Retinal pigment epithelial cell (primary cell): ENCODE results near the gene WBP11.

Experiments
- DNase-seq: peaks from one replicate; pipeline ENCODE4 v3.0.0-alpha.2; 2010; ENCODE audit warnings: low read depth
- H3K4me3 ChIP-seq: 2 replicates; pipeline ENCODE4 v1.5.1; 2011; ENCODE audit warnings: mild to moderate bottlenecking, low read length, control low read depth, moderate library complexity
- TF ChIP-seq, protein P1 (sequence below): conservative IDR thresholded peaks from 2 replicates; pipeline ENCODE4 v1.5.1; 2011; ENCODE audit warnings: low read depth, low read length, control low read depth, inconsistent platforms

Gene WBP11

DNA sequence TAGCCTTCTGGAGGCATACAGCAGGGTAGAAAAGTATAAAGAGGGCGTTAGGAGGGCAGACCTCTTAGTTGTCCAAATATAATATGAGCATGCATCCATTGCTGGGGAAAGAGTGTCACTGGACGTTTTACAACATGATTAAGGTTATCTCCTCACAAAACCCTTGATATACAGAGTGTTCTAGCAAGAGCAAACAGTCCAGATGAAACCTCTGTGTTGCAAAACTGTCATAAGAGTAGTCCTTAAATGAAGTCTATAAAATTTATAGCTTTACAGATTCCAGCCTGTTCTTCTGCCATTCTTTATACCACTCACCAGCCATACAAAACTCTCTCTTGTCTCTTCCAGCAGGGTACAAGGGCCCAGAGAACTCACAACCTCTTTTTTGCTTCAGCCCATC lies 21.7 kb downstream of the WBP11 start:
- no peak overlapping the region for H3K4me3 ChIP-seq
- DNase-seq, result no peak

DNA sequence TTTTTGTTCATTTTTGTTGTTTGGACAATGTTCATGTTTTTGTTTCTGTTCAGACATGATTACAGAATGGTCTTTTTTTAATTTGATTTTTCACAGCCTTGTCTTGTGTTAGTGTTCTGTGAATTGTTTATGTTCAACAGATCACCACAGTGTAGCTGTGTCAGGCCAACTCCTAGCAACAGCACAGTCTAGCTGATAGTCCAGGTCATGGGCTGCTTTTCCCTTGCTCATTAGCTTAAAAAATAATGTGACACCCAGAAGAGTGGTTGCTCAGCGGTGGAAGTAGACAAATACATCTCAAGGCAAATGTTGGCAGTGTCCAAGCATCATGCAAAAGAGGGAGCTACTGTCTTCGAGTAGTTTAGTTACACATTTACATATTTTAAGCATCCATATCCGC lies 22.4 kb downstream of the WBP11 start:
- no peak for DNase-seq
- TF ChIP-seq, protein P1, sequence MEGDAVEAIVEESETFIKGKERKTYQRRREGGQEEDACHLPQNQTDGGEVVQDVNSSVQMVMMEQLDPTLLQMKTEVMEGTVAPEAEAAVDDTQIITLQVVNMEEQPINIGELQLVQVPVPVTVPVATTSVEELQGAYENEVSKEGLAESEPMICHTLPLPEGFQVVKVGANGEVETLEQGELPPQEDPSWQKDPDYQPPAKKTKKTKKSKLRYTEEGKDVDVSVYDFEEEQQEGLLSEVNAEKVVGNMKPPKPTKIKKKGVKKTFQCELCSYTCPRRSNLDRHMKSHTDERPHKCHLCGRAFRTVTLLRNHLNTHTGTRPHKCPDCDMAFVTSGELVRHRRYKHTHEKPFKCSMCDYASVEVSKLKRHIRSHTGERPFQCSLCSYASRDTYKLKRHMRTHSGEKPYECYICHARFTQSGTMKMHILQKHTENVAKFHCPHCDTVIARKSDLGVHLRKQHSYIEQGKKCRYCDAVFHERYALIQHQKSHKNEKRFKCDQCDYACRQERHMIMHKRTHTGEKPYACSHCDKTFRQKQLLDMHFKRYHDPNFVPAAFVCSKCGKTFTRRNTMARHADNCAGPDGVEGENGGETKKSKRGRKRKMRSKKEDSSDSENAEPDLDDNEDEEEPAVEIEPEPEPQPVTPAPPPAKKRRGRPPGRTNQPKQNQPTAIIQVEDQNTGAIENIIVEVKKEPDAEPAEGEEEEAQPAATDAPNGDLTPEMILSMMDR, result no peak
- H3K4me3 ChIP-seq, result no peak overlapping the region

More for the DNA sequence above, 21.7 kb downstream of the WBP11 start:
- TF ChIP-seq, protein P1, result no peak

DNA sequence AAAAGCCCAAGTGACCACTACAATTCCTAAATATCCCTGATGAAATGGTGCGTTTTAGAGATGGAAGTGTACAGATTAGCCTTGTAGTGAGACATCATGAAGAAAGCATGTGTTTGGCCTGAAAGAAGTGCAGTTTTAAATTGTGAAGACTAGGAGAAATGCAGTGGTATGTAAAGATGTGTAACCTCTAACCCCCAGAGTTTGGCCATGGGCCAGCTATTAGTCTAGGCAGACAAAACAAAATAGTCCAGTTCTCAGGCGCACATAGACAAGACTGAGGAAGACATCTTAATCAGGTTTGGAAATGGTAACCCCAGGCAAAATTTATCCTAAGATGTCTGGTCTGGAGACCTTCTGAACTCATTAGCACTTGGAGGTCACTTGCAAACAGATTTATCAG lies 23.4 kb downstream of the WBP11 start:
- TF ChIP-seq, protein P1, result no peak
- H3K4me3 ChIP-seq, result no peak overlapping the region
- no peak for DNase-seq

DNA sequence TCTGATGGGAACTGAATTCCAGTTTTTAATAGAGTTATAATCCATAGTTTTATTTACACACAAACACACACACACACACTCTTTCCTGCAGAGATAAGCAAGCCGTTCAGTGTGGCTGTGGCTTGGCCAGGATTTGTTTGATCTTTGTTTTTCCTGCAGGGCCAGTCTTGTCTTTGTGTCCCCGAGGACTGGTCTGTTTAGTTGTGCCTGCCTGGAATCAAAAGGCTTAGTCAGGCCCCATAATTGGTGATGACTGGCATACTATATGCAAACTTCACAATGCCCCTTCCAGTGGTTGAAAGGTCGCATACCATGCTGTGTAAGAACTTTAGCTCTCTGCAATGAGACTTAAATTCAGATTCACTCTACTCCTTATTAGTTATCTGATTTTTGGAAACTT lies 26.0 kb downstream of the WBP11 start:
- TF ChIP-seq, protein P1, result no peak
- H3K4me3 ChIP-seq, result no peak overlapping the region
- no peak for DNase-seq

DNA sequence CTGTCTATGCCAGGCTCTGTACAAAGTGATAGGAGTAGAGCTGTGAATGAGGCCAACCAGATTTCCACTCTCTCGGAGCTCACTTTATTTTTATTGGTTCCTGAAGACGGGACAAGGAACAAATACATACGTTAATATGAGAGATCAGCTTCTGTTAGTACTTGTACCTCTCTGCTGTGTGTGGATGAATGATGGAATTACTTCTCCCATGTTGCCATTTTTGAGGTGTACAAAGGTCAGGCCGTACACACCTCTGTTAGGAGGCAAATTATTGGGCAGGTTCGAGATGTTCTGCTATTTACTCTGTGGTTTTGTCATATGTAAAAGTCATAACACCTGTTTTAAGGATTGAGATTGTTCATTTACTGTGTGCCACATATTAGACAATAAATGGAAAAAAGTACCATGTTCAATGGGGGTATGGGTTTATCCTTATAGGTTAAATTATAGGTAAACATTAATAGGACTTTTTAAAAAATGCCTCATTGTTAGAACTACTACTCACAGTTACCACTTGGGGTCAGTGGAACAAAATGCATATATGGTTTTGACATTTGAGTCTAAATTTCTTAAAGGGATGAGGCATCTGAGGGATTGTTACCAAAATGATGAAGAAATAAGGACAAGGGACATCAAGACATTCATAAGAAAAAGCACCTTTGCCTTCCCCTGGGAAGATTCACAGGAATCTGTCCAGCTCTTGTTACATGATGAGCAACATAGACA lies 26.9 kb downstream of the WBP11 start:
- no peak overlapping the region for H3K4me3 ChIP-seq
- no peak for DNase-seq
- TF ChIP-seq, protein P1, result peak; percentile 23

DNA sequence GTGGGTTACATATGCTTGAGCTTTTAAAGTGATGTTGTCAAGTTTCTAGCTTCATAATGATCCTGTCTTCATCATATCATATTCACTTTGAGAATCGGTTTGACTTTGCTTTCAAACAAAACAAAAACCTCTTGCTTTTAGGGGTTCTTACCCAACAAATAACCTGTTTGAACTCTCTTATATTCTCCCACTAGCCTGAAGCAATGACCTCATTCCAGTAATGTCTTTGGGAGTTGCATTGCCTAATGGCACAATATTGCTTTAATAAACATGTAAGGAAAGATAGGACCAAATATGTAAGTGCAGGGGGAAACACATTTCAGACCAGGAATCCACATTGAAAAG lies 27.7 kb downstream of the WBP11 start:
- no peak for DNase-seq
- TF ChIP-seq, protein P1, result no peak
- H3K4me3 ChIP-seq, result peak overlapping the region; percentile 87

DNA sequence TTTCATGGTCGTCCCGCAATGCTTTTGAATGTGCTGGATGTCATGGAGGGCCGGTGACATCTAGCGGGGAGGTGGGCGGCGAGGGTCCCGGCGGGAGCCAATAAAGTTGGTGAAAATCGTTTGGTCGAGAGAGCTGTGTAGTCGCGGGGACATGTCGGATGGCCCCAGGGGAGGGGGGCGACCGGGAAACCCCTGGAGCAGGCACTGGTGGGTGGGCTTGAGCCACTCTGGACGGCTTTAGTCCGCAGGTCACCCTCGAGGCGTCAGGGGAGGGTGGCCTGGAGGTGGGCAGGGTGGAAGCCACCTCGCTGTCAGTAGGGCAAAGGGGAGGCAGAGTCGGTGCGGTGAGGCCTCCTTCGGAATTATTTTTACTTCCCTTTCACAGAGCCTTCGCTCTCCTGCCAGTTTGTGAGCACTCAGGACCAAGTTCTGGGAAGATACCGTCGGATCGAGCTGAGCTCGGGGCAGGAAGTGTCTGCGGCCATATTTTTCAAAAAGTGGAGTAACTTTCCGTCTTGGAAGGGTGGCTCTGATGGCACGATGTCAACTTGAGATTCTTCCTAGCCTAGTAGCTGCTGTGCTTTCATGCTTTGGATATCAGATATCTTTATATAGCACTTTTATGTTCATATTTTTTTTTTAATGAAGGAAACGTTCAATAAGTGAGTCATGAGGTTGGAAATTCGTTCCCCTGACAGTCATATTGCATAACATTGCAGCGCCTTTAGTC lies 28.2 kb downstream of the WBP11 start:
- TF ChIP-seq, protein P1, result no peak
- DNase-seq, result no peak
- H3K4me3 ChIP-seq, result peak overlapping the region; percentile 87
